HEK293 (cell line): ENCODE results near the gene DDIT4.

Source experiments
- CTCF ChIA-PET: fragments of 350-600 bp; formaldehyde crosslinking; extraction: SDS; loops from one replicate; lab custom pipeline; 2021; ENCODE audit warnings: antibody characterized with exemption; lab: Yijun Ruan, JAX
- POLR2A ChIA-PET: fragments of 300-600 bp; formaldehyde crosslinking; extraction: SDS; loops from one replicate; lab custom pipeline; 2020; ENCODE audit warnings: antibody characterized with exemption, inconsistent platforms; lab: Yijun Ruan, JAX
- H3K27ac ChIP-seq: fragments of 200-500 bp; sonication (Bioruptor generic); 2 replicates; pipeline ENCODE4 v1.5.1; 2014; ENCODE audit warnings: low read depth, low read length, control low read depth, inconsistent platforms; ENCODE audit errors: extremely low read depth
- H3K36me3 ChIP-seq, 2 experiments: fragments of 200-500 bp in 1 of 2; sonication (Bioruptor generic) in 1 of 2; 1 replicate in 1 of 2; 2 replicates in 1 of 2; pipeline ENCODE4 v1.5.1; 2014 to 2017; ENCODE audit warnings: inconsistent platforms in 2 of 2, low read length in 2 of 2; ENCODE audit not compliant: control insufficient read depth in 2 of 2, insufficient read depth in 1 of 2
- H3K4me1 ChIP-seq: fragments of 200-500 bp; sonication (Bioruptor generic); 2 replicates; pipeline ENCODE4 v1.5.1; 2014; ENCODE audit warnings: mild to moderate bottlenecking, low read length, inconsistent platforms; ENCODE audit not compliant: control insufficient read depth, insufficient read depth
- H3K4me3 ChIP-seq: 2 replicates; pipeline ENCODE4 v1.5.1; 2011; ENCODE audit warnings: low read depth, mild to moderate bottlenecking, control low read depth, low read length, moderate library complexity
- H3K9me3 ChIP-seq: fragments of 200-500 bp; sonication (Bioruptor generic); 2 replicates; pipeline ENCODE4 v1.5.1; 2014; ENCODE audit warnings: low read depth, low read length, inconsistent platforms; ENCODE audit not compliant: control insufficient read depth, insufficient read depth
- INSM2 ChIP-seq: fragments of 450-650 bp; formaldehyde crosslinking; IDR thresholded peaks from 2 replicates; pipeline ENCODE4 v1.5.1; 2016; ENCODE audit warnings: missing biosample characterization, missing genetic modification characterization
- REPIN1 ChIP-seq: fragments of 450-650 bp; formaldehyde crosslinking; IDR thresholded peaks from 2 replicates; pipeline ENCODE4 v1.5.1; 2017; ENCODE audit warnings: missing biosample characterization, missing genetic modification characterization, low read depth
- SCRT2 ChIP-seq: fragments of 450-650 bp; formaldehyde crosslinking; IDR thresholded peaks from 2 replicates; pipeline ENCODE4 v1.5.1; 2016; ENCODE audit warnings: missing biosample characterization, missing genetic modification characterization
- ZBTB26 ChIP-seq: fragments of 450-650 bp; formaldehyde crosslinking; optimal IDR thresholded peaks from 2 replicates; pipeline ENCODE3; 2016; ENCODE audit warnings: missing biosample characterization, mild to moderate bottlenecking, missing genetic modification characterization
- ZEB2 ChIP-seq: fragments of 450-650 bp; formaldehyde crosslinking; IDR thresholded peaks from 2 replicates; pipeline ENCODE4 v1.5.1; 2016; ENCODE audit warnings: missing biosample characterization, missing genetic modification characterization
- ZFP41 ChIP-seq: fragments of 450-650 bp; formaldehyde crosslinking; IDR thresholded peaks from 2 replicates; pipeline ENCODE4 v1.5.1; 2016; ENCODE audit warnings: missing biosample characterization, missing genetic modification characterization, borderline replicate concordance
- ZFP69B ChIP-seq: fragments of 450-650 bp; formaldehyde crosslinking; IDR thresholded peaks from 2 replicates; pipeline ENCODE4 v1.5.1; 2016; ENCODE audit warnings: missing biosample characterization, missing genetic modification characterization
- ZNF146 ChIP-seq: fragments of 450-650 bp; formaldehyde crosslinking; IDR thresholded peaks from 2 replicates; pipeline ENCODE4 v1.5.1; 2016; ENCODE audit warnings: missing biosample characterization, missing genetic modification characterization
- ZNF302 ChIP-seq: fragments of 450-650 bp; formaldehyde crosslinking; IDR thresholded peaks from 2 replicates; pipeline ENCODE4 v1.5.1; 2016; ENCODE audit warnings: missing biosample characterization, missing genetic modification characterization, low read depth
- ZNF324 ChIP-seq: fragments of 450-650 bp; formaldehyde crosslinking; IDR thresholded peaks from 2 replicates; pipeline ENCODE4 v1.5.1; 2016; ENCODE audit warnings: missing biosample characterization, missing genetic modification characterization
- ZNF341 ChIP-seq: fragments of 450-650 bp; formaldehyde crosslinking; IDR thresholded peaks from 2 replicates; pipeline ENCODE4; 2016; ENCODE audit warnings: low read depth, missing biosample characterization, missing genetic modification characterization
- ZNF518A ChIP-seq: fragments of 450-650 bp; formaldehyde crosslinking; conservative IDR thresholded peaks from 2 replicates; pipeline ENCODE4 v1.5.1; 2016; ENCODE audit warnings: low read depth, missing biosample characterization, missing genetic modification characterization
- ZNF560 ChIP-seq: fragments of 450-650 bp; formaldehyde crosslinking; IDR thresholded peaks from 2 replicates; pipeline ENCODE4 v1.5.1; 2017; ENCODE audit warnings: missing biosample characterization, missing genetic modification characterization, borderline replicate concordance
- ZNF623 ChIP-seq: fragments of 450-650 bp; formaldehyde crosslinking; IDR thresholded peaks from 2 replicates; pipeline ENCODE4 v1.5.1; 2016; ENCODE audit warnings: missing biosample characterization, missing genetic modification characterization
- ZNF658 ChIP-seq: fragments of 450-650 bp; formaldehyde crosslinking; IDR thresholded peaks from 2 replicates; pipeline ENCODE4; 2016; ENCODE audit warnings: missing biosample characterization, missing genetic modification characterization
- ZNF785 ChIP-seq: fragments of 450-650 bp; formaldehyde crosslinking; IDR thresholded peaks from 2 replicates; pipeline ENCODE4 v1.5.1; 2016; ENCODE audit warnings: missing biosample characterization, missing genetic modification characterization
- ZSCAN30 ChIP-seq: fragments of 450-650 bp; IDR thresholded peaks from 2 replicates; pipeline ENCODE4 v1.5.1; 2018; ENCODE audit warnings: missing biosample characterization, mild to moderate bottlenecking, missing genetic modification characterization, moderate library complexity

DDIT4 gene

GRCh38 chr10:72321248-72322029, 47.7 kb downstream of the DDIT4 start (continued):
- TF ChIP-seq ZNF518A (tag by site-specific recombination) = no peak
- TF ChIP-seq ZNF560 (tag by site-specific recombination) = no peak
- TF ChIP-seq REPIN1 = no peak
- TF ChIP-seq INSM2 (tag by site-specific recombination) = no peak
- no peak for TF ChIP-seq ZFP69B (tag by site-specific recombination)
- 0 out of 2 replicates have a peak, but pooled peaks have one; percentile 11 for TF ChIP-seq ZNF341 (tag by site-specific recombination)
- TF ChIP-seq ZBTB26 (tag by site-specific recombination) = no peak
- TF ChIP-seq ZNF785 (tag by site-specific recombination) = no peak
- TF ChIP-seq ZEB2 (tag by site-specific recombination) = 0 out of 2 replicates have a peak, but pooled peaks have one; percentile 13
- TF ChIP-seq ZNF302 = no peak
- TF ChIP-seq SCRT2 = no peak
- TF ChIP-seq ZFP41 (tag by site-specific recombination) = no peak
- TF ChIP-seq ZNF623 (tag by site-specific recombination) = peak; percentile 73
- TF ChIP-seq ZNF658 (tag by site-specific recombination) = no peak
- TF ChIP-seq, all 188 proteins: peak for 3

GRCh38 chr10:72322030-72322279, 48.2 kb downstream of the DDIT4 start:
- TF ChIP-seq ZNF146 (tag by site-specific recombination) = no peak
- TF ChIP-seq ZNF324 (tag by site-specific recombination) = no peak
- no peak for TF ChIP-seq ZSCAN30 (tag by site-specific recombination)
- H3K27ac ChIP-seq = peak overlapping the region; percentile 10; the same call in 1 of the 2 replicates
- peaks cover 21% of the 10 kb centered on the region for H3K4me1 ChIP-seq
- ChIA-PET POLR2A (interaction anchor here (0.6 to 5.5 kb wide), 6 partner anchors 10 to 106 kb away, joined by 3 to 110 read pairs (median 10); partner anchors contain the start of genes ANAPC16, ASCC1 and DDIT4), CTCF (interaction anchor here (0.7 to 1.9 kb wide), 5 partner anchors 10 to 196 kb away, joined by 3 to 7 read pairs (median 6); no protein-coding TSS in a partner anchor)
- no peaks in the 10 kb centered on the region for H3K9me3 ChIP-seq
- no peak overlapping the region for H3K4me3 ChIP-seq
- H3K36me3 ChIP-seq = no peaks in the 10 kb centered on the region
